ENCODE data around the gene TTLL11. TPM values are rescaled to one million over a fixed set of nuclear protein-coding genes. Genes with fewer than 3 reads are reported as not detected.

The TTLL11 gene
- total RNA-seq, 1 donor from 2014 or later, result 23.9 TPM

- Mint-ChIP-seq H3K27ac (ENCODE audit: unreplicated experiment) (no peak overlapping the region), H3K4me1 (ENCODE audit: low read depth, unreplicated experiment) (peaks cover 12% of the 10 kb centered on the region), H3K36me3 (ENCODE audit: unreplicated experiment) (peaks cover 14% of the 10 kb centered on the region), H3K27me3 (ENCODE audit: unreplicated experiment) (no peaks in the 10 kb centered on the region), H3K4me3 (ENCODE audit: unreplicated experiment) (no peak overlapping the region), H3K9me3 (ENCODE audit: unreplicated experiment) (peaks cover 2% of the 10 kb centered on the region)
- DNase-seq, result no peak
- TF ChIP-seq, protein P1, sequence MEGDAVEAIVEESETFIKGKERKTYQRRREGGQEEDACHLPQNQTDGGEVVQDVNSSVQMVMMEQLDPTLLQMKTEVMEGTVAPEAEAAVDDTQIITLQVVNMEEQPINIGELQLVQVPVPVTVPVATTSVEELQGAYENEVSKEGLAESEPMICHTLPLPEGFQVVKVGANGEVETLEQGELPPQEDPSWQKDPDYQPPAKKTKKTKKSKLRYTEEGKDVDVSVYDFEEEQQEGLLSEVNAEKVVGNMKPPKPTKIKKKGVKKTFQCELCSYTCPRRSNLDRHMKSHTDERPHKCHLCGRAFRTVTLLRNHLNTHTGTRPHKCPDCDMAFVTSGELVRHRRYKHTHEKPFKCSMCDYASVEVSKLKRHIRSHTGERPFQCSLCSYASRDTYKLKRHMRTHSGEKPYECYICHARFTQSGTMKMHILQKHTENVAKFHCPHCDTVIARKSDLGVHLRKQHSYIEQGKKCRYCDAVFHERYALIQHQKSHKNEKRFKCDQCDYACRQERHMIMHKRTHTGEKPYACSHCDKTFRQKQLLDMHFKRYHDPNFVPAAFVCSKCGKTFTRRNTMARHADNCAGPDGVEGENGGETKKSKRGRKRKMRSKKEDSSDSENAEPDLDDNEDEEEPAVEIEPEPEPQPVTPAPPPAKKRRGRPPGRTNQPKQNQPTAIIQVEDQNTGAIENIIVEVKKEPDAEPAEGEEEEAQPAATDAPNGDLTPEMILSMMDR (IDR thresholded peaks at IDR 0.05; ENCODE audit: partially characterized antibody, unreplicated experiment), result no peak
Observed at GRCh38 chr9:121851641-121852091, 241.4 kb downstream of the TTLL11 start.

- TF ChIP-seq, protein P1 (IDR thresholded peaks at IDR 0.05; ENCODE audit: partially characterized antibody, unreplicated experiment), result no peak
- Mint-ChIP-seq H3K4me3 (ENCODE audit: unreplicated experiment) (no peak overlapping the region), H3K36me3 (ENCODE audit: unreplicated experiment) (peaks cover 18% of the 10 kb centered on the region)
Observed at GRCh38 chr9:121850366-121850765, 242.7 kb downstream of the TTLL11 start.

DNA sequence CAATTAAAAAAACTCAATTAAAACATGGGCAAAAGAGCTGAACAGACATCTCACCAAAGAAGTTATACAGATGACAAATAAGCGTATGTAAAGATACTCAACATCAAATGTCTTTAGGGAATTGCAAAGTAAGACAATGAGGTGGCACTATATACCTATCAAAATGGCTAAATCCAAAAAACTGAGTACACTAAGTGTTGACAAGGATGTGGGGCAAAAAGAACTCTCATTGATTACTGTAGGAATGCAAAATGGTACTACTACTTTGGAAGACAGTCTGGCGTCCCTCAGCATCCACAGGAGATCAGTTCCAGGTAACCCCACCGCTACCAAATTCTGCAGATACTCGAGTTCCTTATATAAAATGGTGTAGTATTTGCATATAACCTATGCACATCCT lies 243.6 kb downstream of the TTLL11 start:
- Mint-ChIP-seq H3K9me3 (ENCODE audit: unreplicated experiment) (peaks cover 9% of the 10 kb centered on the region), H3K4me1 (ENCODE audit: low read depth, unreplicated experiment) (peaks cover 14% of the 10 kb centered on the region), H3K4me3 (ENCODE audit: unreplicated experiment) (no peak overlapping the region), H3K27me3 (ENCODE audit: unreplicated experiment) (no peaks in the 10 kb centered on the region), H3K36me3 (ENCODE audit: unreplicated experiment) (peaks cover 25% of the 10 kb centered on the region), H3K27ac (ENCODE audit: unreplicated experiment) (no peak overlapping the region)
- TF ChIP-seq, protein P1 (IDR thresholded peaks at IDR 0.05; ENCODE audit: partially characterized antibody, unreplicated experiment), result no peak
- no peak for DNase-seq

More at GRCh38 chr9:121850366-121850765, 242.7 kb downstream of the TTLL11 start:
- DNase-seq, result no peak
- Mint-ChIP-seq H3K27me3 (ENCODE audit: unreplicated experiment) (no peaks in the 10 kb centered on the region), H3K9me3 (ENCODE audit: unreplicated experiment) (peaks cover 6% of the 10 kb centered on the region), H3K4me1 (ENCODE audit: low read depth, unreplicated experiment) (peaks cover 14% of the 10 kb centered on the region), H3K27ac (ENCODE audit: unreplicated experiment) (no peak overlapping the region)

DNA sequence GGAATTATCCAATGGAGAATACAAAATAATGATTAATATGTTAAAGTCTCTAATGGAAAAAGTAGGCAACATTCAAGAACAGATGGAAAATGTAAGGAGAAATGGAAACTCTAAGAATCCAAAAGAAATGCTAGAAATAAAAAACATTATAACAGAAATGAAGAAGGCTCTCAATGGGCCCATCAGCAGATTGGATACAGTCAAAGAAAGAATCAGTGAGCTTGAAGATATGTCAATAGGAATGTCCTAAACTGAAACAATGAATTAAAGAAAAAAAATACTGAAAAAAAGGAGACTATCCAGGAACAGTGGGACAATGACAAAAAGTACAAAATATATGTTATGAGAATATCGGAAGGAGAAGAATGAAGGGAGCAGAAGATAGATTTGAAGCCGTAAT lies 248.5 kb downstream of the TTLL11 start:
- H3K9me3 Mint-ChIP-seq (ENCODE audit: unreplicated experiment), result peaks cover 9% of the 10 kb centered on the region
- no peak for DNase-seq
- no peaks in the 10 kb centered on the region for H3K27me3 Mint-ChIP-seq (ENCODE audit: unreplicated experiment)
- peaks cover 28% of the 10 kb centered on the region for H3K36me3 Mint-ChIP-seq (ENCODE audit: unreplicated experiment)
- TF ChIP-seq, protein P1 (IDR thresholded peaks at IDR 0.05; ENCODE audit: partially characterized antibody, unreplicated experiment), result no peak
- H3K4me3 Mint-ChIP-seq (ENCODE audit: unreplicated experiment), result no peak overlapping the region
- H3K4me1 Mint-ChIP-seq (ENCODE audit: low read depth, unreplicated experiment), result peaks cover 2% of the 10 kb centered on the region
- H3K27ac Mint-ChIP-seq (ENCODE audit: unreplicated experiment), result no peak overlapping the region

DNA sequence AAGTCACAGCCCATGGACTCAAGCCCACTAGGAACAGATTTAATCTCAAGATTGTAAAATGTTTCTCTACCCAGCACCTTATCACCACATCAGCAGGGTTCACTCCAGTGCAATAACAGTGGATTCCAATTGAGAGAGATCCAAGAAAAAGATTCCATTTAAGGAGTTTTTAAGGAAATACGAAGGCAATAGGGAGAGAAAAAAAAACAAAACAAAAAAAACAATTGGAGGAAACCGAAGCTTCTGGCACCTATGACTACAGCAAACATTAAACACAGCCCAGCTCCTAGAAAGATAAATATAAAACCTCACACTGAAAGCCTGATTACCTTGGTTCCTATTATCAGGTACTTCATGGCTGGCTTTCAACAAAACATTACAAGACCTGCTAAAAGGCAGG lies 249.0 kb downstream of the TTLL11 start:
- Mint-ChIP-seq H3K4me1 (ENCODE audit: low read depth, unreplicated experiment) (peaks cover 2% of the 10 kb centered on the region), H3K36me3 (ENCODE audit: unreplicated experiment) (peaks cover 24% of the 10 kb centered on the region), H3K9me3 (ENCODE audit: unreplicated experiment) (peaks cover 9% of the 10 kb centered on the region), H3K27me3 (ENCODE audit: unreplicated experiment) (no peaks in the 10 kb centered on the region), H3K27ac (ENCODE audit: unreplicated experiment) (no peak overlapping the region), H3K4me3 (ENCODE audit: unreplicated experiment) (no peak overlapping the region)
- TF ChIP-seq, protein P1 (IDR thresholded peaks at IDR 0.05; ENCODE audit: partially characterized antibody, unreplicated experiment), result no peak
- DNase-seq, result no peak

Data from glutamatergic neuron (in vitro differentiated cells).